H9 (cell line): ENCODE data around the gene ZNF275. TPM values are rescaled to one million over a fixed set of nuclear protein-coding genes. Genes with fewer than 3 reads are reported as not detected.

Source experiments
- DNase-seq: peaks from one replicate; pipeline ENCODE4 v3.0.0-alpha.2; 2017
- H2AFZ ChIP-seq: one replicate; pipeline ENCODE4 v1.6.1; 2013; ENCODE audit warnings: mild to moderate bottlenecking, low read length, control low read depth, moderate library complexity
- H2AK5ac ChIP-seq: 2 replicates; pipeline ENCODE4 v1.6.1; 2013; ENCODE audit warnings: low read length, control low read depth, mixed read lengths; ENCODE audit not compliant: insufficient read length
- H2BK120ac ChIP-seq: one replicate; pipeline ENCODE4 v1.6.1; 2013; ENCODE audit warnings: low read depth, mild to moderate bottlenecking, low read length, control low read depth, inconsistent platforms; ENCODE audit not compliant: poor library complexity, severe bottlenecking
- H2BK12ac ChIP-seq: 2 replicates; pipeline ENCODE4 v1.6.1; 2013; ENCODE audit warnings: low read length, control low read depth, mixed read lengths, low read depth; ENCODE audit not compliant: insufficient read length
- H2BK15ac ChIP-seq: 2 replicates; pipeline ENCODE4 v1.6.1; 2013; ENCODE audit warnings: low read depth, low read length, control low read depth
- H2BK20ac ChIP-seq: one replicate; pipeline ENCODE4 v1.6.1; 2013; ENCODE audit warnings: low read depth, mild to moderate bottlenecking, low read length, control low read depth, inconsistent platforms; ENCODE audit not compliant: poor library complexity, severe bottlenecking
- H2BK5ac ChIP-seq: 2 replicates; pipeline ENCODE4 v1.6.1; 2013; ENCODE audit warnings: low read length, control low read depth, mixed read lengths; ENCODE audit not compliant: insufficient read length
- H3K14ac ChIP-seq: 2 replicates; pipeline ENCODE4 v1.6.1; 2013; ENCODE audit warnings: low read length, control low read depth; ENCODE audit not compliant: insufficient read depth
- H3K18ac ChIP-seq: 2 replicates; pipeline ENCODE4 v1.6.1; 2013; ENCODE audit warnings: low read depth, mild to moderate bottlenecking, mixed read lengths, low read length, control low read depth; ENCODE audit not compliant: insufficient read length
- H3K23ac ChIP-seq: 2 replicates; pipeline ENCODE4 v1.6.1; 2013; ENCODE audit warnings: low read length, control low read depth, mixed read lengths, low read depth; ENCODE audit not compliant: insufficient read length
- H3K23me2 ChIP-seq: 2 replicates; pipeline ENCODE4 v1.6.1; 2013; ENCODE audit warnings: low read depth, mild to moderate bottlenecking, mixed read lengths, low read length, control low read depth; ENCODE audit not compliant: insufficient read length, poor library complexity, severe bottlenecking
- H3K27ac ChIP-seq: 2 replicates; pipeline ENCODE4 v1.5.1; 2013; ENCODE audit warnings: low read length, control low read depth, mixed read lengths, low read depth; ENCODE audit not compliant: insufficient read length
- H3K27me3 ChIP-seq: 2 replicates; pipeline ENCODE4 v1.6.1; 2013; ENCODE audit warnings: low read length, control low read depth, inconsistent platforms; ENCODE audit not compliant: insufficient read depth
- H3K4ac ChIP-seq: 2 replicates; pipeline ENCODE4 v1.6.1; 2013; ENCODE audit warnings: low read depth, mild to moderate bottlenecking, control low read depth, inconsistent platforms, low read length, moderate library complexity
- H3K4me1 ChIP-seq: 2 replicates; pipeline ENCODE4 v1.6.1; 2013; ENCODE audit warnings: low read length, control low read depth, inconsistent platforms; ENCODE audit not compliant: insufficient read depth
- H3K4me2 ChIP-seq: 2 replicates; pipeline ENCODE4 v1.6.1; 2013; ENCODE audit warnings: low read length, control low read depth, mixed read lengths; ENCODE audit not compliant: insufficient read length, insufficient read depth
- H3K56ac ChIP-seq: 2 replicates; pipeline ENCODE4 v1.6.1; 2013; ENCODE audit warnings: low read depth, mild to moderate bottlenecking, mixed read lengths, low read length, control low read depth; ENCODE audit not compliant: insufficient read length
- H3K79me1 ChIP-seq: 2 replicates; pipeline ENCODE4 v1.6.1; 2013; ENCODE audit warnings: low read depth, mild to moderate bottlenecking, moderate library complexity, low read length, control low read depth, inconsistent platforms; ENCODE audit not compliant: insufficient read depth, poor library complexity, severe bottlenecking
- H3K79me2 ChIP-seq: 2 replicates; pipeline ENCODE4 v1.6.1; 2013; ENCODE audit warnings: low read length, control low read depth, inconsistent platforms; ENCODE audit not compliant: insufficient read depth
- H3K9ac ChIP-seq: 2 replicates; pipeline ENCODE4 v1.6.1; 2013; ENCODE audit warnings: low read length, control low read depth, mixed read lengths; ENCODE audit not compliant: insufficient read length; ENCODE audit errors: extremely low read depth
- H3K9me3 ChIP-seq: one replicate; pipeline ENCODE4 v1.6.1; 2013; ENCODE audit warnings: low read depth, low read length, inconsistent platforms; ENCODE audit not compliant: control insufficient read depth
- H3T11ph ChIP-seq: one replicate; pipeline ENCODE4 v1.6.1; 2013; ENCODE audit warnings: mild to moderate bottlenecking, low read length, control low read depth, inconsistent platforms
- H4K20me1 ChIP-seq: one replicate; pipeline ENCODE4 v1.6.1; 2013; ENCODE audit not compliant: control insufficient read depth, insufficient read length, insufficient read depth
- H4K5ac ChIP-seq: 2 replicates; pipeline ENCODE4 v1.6.1; 2013; ENCODE audit warnings: low read depth, mild to moderate bottlenecking, mixed read lengths, low read length, control low read depth; ENCODE audit not compliant: insufficient read length
- H4K8ac ChIP-seq: replicated peaks from 2 replicates; pipeline ENCODE4 v1.6.1; 2013; ENCODE audit warnings: low read length, control low read depth, mixed read lengths, low read depth; ENCODE audit not compliant: insufficient read length
- H4K91ac ChIP-seq: 2 replicates; pipeline ENCODE4 v1.6.1; 2013; ENCODE audit warnings: low read depth, mild to moderate bottlenecking, moderate library complexity, mixed read lengths, low read length, control low read depth; ENCODE audit not compliant: insufficient read length
- H3K27ac Mint-ChIP-seq, 3 experiments: 2 replicates in 2 of 3; 3 replicates in 1 of 3; pipeline ENCODE4 v1.8.0; 2020 to 2021; ENCODE audit warnings: mixed read lengths in 3 of 3, mild to moderate bottlenecking in 1 of 3, moderate library complexity in 1 of 3
- H3K27me3 Mint-ChIP-seq: 2 replicates; pipeline ENCODE4 v1.8.0; 2021; ENCODE audit warnings: low read depth, mild to moderate bottlenecking, moderate library complexity, mixed read lengths
- H3K36me3 Mint-ChIP-seq, 3 experiments: 2 replicates in 2 of 3; 3 replicates in 1 of 3; pipeline ENCODE4 v1.8.0; 2020 to 2021; ENCODE audit warnings: low read depth in 3 of 3, mixed read lengths in 3 of 3; ENCODE audit not compliant: insufficient read depth in 1 of 3
- H3K4me1 Mint-ChIP-seq, 2 experiments: 2 replicates each; pipeline ENCODE4 v1.8.0; 2020; ENCODE audit warnings: mixed read lengths in 2 of 2
- H3K4me3 Mint-ChIP-seq, 2 experiments: 2 replicates in 1 of 2; 3 replicates in 1 of 2; pipeline ENCODE4 v1.8.0; 2020 to 2021; ENCODE audit warnings: mild to moderate bottlenecking in 2 of 2, mixed read lengths in 2 of 2, moderate library complexity in 1 of 2
- H3K9me3 Mint-ChIP-seq, 2 experiments: 2 replicates in 1 of 2; 3 replicates in 1 of 2; pipeline ENCODE4 v1.8.0; 2020; ENCODE audit warnings: mild to moderate bottlenecking in 2 of 2, mixed read lengths in 2 of 2, moderate library complexity in 1 of 2
- WGBS: extraction: QIAGEN DNeasy Blood & Tissue Kit; methylation state at CpG from one replicate; pipeline ENCODE4 v1.1.7; 2013; ENCODE audit warnings: missing lambda C conversion rate, low lambda C conversion rate, mixed read lengths; ENCODE audit not compliant: insufficient read length; ENCODE audit errors: extremely low coverage; 5-methylcytosine and 5-hydroxymethylcytosine counted together
- total RNA-seq: library from RNA; stranded (reverse); gene quantifications from 2 replicates; pipeline ENCODE4 v1.2.1, GENCODE V29; 2021
- TF ChIP-seq, protein P1 (sequence below): fragments of 200-600 bp; sonication (generic); conservative IDR thresholded peaks from 3 replicates; pipeline ENCODE4 v1.8.0; 2021; ENCODE audit warnings: antibody characterized with exemption, mild to moderate bottlenecking

Gene ZNF275
- total RNA-seq, 1 experiment from 2014 or later, result 11.8 TPM

DNA sequence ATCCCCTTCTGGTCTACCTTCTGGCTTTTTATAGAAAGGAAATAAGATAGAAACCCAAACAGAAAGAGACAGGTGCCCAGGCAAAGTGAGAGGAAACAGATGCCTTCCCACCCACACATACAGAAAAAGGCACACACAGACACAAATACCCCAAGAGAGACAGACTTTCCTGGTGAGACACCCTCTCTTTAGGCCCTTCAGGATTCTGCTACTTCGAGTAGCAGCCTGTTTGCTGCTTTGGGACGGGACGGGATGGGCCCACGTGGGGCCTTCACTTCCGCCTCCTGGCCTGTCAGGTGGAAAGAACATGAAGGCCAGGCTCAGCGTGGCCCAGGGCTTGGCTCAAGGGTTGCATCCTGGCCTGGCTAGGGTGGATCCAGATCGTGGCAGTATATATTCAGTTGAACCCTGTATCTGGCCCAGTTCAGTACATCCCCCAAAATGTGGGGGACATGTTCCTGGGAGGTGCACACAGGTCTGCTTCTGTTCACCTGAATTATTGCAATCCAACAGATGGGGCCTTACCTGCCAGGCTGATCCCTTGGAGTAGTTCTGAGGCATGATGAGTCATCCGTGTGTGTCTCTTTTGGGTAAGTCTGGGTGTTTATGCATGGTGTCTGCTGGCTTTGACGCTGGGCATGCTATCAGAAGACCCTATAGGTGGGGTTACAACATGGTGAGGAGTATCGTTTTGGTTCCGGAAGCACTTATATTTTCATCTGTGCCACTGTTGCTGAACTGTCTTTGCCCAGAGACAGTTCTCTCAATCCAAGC is 2.4 kb downstream of the ZNF275 start:
- H3K23me2 ChIP-seq, result no peaks in the 10 kb centered on the region
- H3K79me2 ChIP-seq, result no peaks in the 10 kb centered on the region
- TF ChIP-seq, protein P1, sequence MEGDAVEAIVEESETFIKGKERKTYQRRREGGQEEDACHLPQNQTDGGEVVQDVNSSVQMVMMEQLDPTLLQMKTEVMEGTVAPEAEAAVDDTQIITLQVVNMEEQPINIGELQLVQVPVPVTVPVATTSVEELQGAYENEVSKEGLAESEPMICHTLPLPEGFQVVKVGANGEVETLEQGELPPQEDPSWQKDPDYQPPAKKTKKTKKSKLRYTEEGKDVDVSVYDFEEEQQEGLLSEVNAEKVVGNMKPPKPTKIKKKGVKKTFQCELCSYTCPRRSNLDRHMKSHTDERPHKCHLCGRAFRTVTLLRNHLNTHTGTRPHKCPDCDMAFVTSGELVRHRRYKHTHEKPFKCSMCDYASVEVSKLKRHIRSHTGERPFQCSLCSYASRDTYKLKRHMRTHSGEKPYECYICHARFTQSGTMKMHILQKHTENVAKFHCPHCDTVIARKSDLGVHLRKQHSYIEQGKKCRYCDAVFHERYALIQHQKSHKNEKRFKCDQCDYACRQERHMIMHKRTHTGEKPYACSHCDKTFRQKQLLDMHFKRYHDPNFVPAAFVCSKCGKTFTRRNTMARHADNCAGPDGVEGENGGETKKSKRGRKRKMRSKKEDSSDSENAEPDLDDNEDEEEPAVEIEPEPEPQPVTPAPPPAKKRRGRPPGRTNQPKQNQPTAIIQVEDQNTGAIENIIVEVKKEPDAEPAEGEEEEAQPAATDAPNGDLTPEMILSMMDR, result no peak
- no peaks in the 10 kb centered on the region for H3K4me1 ChIP-seq
- H3K27me3 ChIP-seq, result no peaks in the 10 kb centered on the region
- no peak overlapping the region for H3K18ac ChIP-seq
- H3K14ac ChIP-seq, result no peak overlapping the region
- peaks cover 29 to 38% (median 29%) of the 10 kb centered on the region in 3 experiments for H3K36me3 Mint-ChIP-seq
- H2AFZ ChIP-seq, result no peak overlapping the region
- no peak overlapping the region; a peak in 1 of 7 replicates for H3K27ac Mint-ChIP-seq
- peaks cover 6% of the 10 kb centered on the region; the same call in 1 of the 2 replicates for H3K27me3 Mint-ChIP-seq
- no peak overlapping the region for H4K8ac ChIP-seq
- no peak overlapping the region for H3K56ac ChIP-seq
- H3K9me3 ChIP-seq, result peaks cover 18% of the 10 kb centered on the region
- no peak overlapping the region for H3K4me3 Mint-ChIP-seq
- no peak overlapping the region for H3K27ac ChIP-seq
- no peak overlapping the region for H4K91ac ChIP-seq
- no peak overlapping the region for H3K9ac ChIP-seq
- H2BK12ac ChIP-seq, result no peak overlapping the region
- H4K5ac ChIP-seq, result no peak overlapping the region
- no peaks in the 10 kb centered on the region for H3K79me1 ChIP-seq
- no peak overlapping the region for H2BK5ac ChIP-seq
- no peak overlapping the region for H3K4ac ChIP-seq
- H3K4me1 Mint-ChIP-seq, result peaks cover 10 to 17% of the 10 kb centered on the region in 2 experiments
- no peaks in the 10 kb centered on the region for H4K20me1 ChIP-seq
- H2BK20ac ChIP-seq, result no peak overlapping the region
- H3T11ph ChIP-seq, result no peak overlapping the region
- no peak overlapping the region for H2AK5ac ChIP-seq
- H3K23ac ChIP-seq, result no peak overlapping the region
- H3K9me3 Mint-ChIP-seq, result peaks cover 73 to 82% of the 10 kb centered on the region in 2 experiments
- DNase-seq, result no peak
- H2BK120ac ChIP-seq, result no peak overlapping the region
- no CpG with 5 or more reads among the region's 11 CpGs for WGBS
- H2BK15ac ChIP-seq, result no peak overlapping the region
- H3K4me2 ChIP-seq, result no peak overlapping the region
